22Rv1 (cell line): Measurements from ENCODE around the gene GJA9.

Experiments
- H3K27ac ChIP-seq: fragments of 450-650 bp; 2 replicates; pipeline ENCODE4 v1.5.1; 2017
- CTCF ChIP-seq: fragments of 450-650 bp; IDR thresholded peaks from 2 replicates; pipeline ENCODE4 v1.5.1; 2017; ENCODE audit warnings: mild to moderate bottlenecking
- ZFX ChIP-seq: fragments of 450-650 bp; IDR thresholded peaks from 2 replicates; pipeline ENCODE4 v1.6.1; 2017; ENCODE audit warnings: antibody characterized with exemption, borderline replicate concordance

GJA9 gene

GRCh38 chr1:38896169-38896568 is 14.8 kb upstream of the GJA9 start:
- TF ChIP-seq CTCF (no peak), ZFX (no peak)
- no peak overlapping the region for H3K27ac ChIP-seq

GRCh38 chr1:38892976-38893375 is 11.6 kb upstream of the GJA9 start:
- TF ChIP-seq CTCF, result no peak
- TF ChIP-seq ZFX, result no peak
- H3K27ac ChIP-seq, result no peak overlapping the region

GRCh38 chr1:38891753-38892152 is 10.4 kb upstream of the GJA9 start:
- TF ChIP-seq CTCF (no peak), ZFX (no peak)
- no peak overlapping the region for H3K27ac ChIP-seq

- no peak for TF ChIP-seq ZFX
- TF ChIP-seq CTCF, result no peak
- H3K27ac ChIP-seq, result no peak overlapping the region
These were observed 8.2 kb upstream of the GJA9 start for GRCh38 chr1:38889589-38889988.

- H3K27ac ChIP-seq, result no peak overlapping the region
- TF ChIP-seq CTCF (no peak), ZFX (no peak)
These were observed 7.3 kb upstream of the GJA9 start for GRCh38 chr1:38888423-38889333.

GRCh38 chr1:38885092-38885491 is 3.7 kb upstream of the GJA9 start:
- no peak for TF ChIP-seq ZFX
- TF ChIP-seq CTCF, result no peak
- no peak overlapping the region for H3K27ac ChIP-seq

- TF ChIP-seq ZFX (no peak), CTCF (no peak)
These were observed 5.6 kb downstream of the GJA9 start for GRCh38 chr1:38875811-38876210.

More at GRCh38 chr1:38875811-38876210, 5.6 kb downstream of the GJA9 start:
- no peak overlapping the region for H3K27ac ChIP-seq
